ENCODE results near the gene GTSE1. TPM values are rescaled to one million over a fixed set of nuclear protein-coding genes. Genes with fewer than 3 reads are reported as not detected.
A peak's percentile ranks its signal among the peaks of the same experiment; 100 is the strongest.

Gene GTSE1
- total and polyA plus RNA-seq, 2 of the 13 experiments (the other 11 are each of a cell fraction or from before 2014, with no cell fraction given): 10.7 to 13.5 TPM

DNA sequence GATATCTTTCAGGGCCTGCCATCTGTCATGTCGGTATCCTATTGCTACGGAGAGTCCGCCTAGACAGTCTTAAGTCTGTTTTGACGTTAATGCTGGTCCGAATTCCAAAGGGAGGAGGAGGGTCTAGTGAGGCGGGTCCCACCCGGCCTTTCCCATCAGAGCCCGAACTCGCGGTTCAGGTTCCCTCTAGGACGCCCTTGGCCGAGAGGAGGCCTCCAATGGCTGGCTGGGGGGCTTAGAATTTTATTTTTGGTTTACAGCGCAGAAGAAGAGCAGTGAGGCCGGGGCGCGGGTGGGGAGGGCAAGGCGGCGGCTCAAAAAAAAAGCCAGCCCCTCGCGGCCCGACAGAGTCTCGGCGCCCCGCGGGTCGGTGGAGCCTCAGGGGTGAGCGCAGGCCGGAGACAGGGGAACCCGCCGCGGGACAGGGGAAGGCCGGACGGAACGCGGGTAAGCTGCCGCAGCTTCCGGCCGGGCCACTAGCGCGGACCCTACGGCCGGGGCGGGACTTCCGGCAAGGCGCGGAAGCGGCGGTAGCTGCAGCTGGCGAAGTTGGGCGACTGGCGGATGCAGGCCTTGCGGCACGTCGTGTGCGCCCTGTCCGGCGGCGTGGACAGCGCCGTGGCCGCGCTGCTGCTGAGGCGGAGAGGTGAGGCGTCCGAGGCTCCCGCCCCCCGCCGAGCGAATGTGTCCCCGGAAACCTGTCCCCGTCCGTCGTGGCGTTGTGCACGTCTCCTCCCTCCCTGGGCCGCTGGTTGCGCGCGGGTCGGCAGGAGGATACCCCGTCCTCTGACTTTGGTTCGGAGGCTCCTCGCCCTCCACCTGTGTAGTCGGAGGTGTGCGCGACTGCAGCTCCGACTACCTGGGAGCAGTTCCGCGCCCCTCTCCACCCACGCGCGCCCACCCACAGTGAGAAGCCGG lies 38.8 kb downstream of the GTSE1 start, which contains the start of gene TRMU (continued):
- no peak for TF ChIP-seq ATM (IDR thresholded peaks at IDR 0.05; ENCODE audit: borderline replicate concordance)
- TF ChIP-seq, protein P1, sequence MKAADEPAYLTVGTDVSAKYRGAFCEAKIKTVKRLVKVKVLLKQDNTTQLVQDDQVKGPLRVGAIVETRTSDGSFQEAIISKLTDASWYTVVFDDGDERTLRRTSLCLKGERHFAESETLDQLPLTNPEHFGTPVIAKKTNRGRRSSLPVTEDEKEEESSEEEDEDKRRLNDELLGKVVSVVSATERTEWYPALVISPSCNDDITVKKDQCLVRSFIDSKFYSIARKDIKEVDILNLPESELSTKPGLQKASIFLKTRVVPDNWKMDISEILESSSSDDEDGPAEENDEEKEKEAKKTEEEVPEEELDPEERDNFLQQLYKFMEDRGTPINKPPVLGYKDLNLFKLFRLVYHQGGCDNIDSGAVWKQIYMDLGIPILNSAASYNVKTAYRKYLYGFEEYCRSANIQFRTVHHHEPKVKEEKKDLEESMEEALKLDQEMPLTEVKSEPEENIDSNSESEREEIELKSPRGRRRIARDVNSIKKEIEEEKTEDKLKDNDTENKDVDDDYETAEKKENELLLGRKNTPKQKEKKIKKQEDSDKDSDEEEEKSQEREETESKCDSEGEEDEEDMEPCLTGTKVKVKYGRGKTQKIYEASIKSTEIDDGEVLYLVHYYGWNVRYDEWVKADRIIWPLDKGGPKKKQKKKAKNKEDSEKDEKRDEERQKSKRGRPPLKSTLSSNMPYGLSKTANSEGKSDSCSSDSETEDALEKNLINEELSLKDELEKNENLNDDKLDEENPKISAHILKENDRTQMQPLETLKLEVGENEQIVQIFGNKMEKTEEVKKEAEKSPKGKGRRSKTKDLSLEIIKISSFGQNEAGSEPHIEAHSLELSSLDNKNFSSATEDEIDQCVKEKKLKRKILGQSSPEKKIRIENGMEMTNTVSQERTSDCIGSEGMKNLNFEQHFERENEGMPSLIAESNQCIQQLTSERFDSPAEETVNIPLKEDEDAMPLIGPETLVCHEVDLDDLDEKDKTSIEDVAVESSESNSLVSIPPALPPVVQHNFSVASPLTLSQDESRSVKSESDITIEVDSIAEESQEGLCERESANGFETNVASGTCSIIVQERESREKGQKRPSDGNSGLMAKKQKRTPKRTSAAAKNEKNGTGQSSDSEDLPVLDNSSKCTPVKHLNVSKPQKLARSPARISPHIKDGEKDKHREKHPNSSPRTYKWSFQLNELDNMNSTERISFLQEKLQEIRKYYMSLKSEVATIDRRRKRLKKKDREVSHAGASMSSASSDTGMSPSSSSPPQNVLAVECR (CRISPR knock-in tag; IDR thresholded peaks at IDR 0.05; ENCODE audit: borderline replicate concordance): peak; percentile 95
- peak; percentile 77; the same call in 1 of the 2 replicates for TF ChIP-seq CHCHD3 (CRISPR knock-in tag; IDR thresholded peaks at IDR 0.05)
- no peak for TF ChIP-seq MTF2 (CRISPR knock-in tag; IDR thresholded peaks at IDR 0.05; ENCODE audit: borderline replicate concordance)
- TF ChIP-seq, protein P2, sequence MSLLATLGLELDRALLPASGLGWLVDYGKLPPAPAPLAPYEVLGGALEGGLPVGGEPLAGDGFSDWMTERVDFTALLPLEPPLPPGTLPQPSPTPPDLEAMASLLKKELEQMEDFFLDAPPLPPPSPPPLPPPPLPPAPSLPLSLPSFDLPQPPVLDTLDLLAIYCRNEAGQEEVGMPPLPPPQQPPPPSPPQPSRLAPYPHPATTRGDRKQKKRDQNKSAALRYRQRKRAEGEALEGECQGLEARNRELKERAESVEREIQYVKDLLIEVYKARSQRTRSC (CRISPR knock-in tag; IDR thresholded peaks at IDR 0.05; ENCODE audit: low read depth): no peak
- TF ChIP-seq, protein P3, sequence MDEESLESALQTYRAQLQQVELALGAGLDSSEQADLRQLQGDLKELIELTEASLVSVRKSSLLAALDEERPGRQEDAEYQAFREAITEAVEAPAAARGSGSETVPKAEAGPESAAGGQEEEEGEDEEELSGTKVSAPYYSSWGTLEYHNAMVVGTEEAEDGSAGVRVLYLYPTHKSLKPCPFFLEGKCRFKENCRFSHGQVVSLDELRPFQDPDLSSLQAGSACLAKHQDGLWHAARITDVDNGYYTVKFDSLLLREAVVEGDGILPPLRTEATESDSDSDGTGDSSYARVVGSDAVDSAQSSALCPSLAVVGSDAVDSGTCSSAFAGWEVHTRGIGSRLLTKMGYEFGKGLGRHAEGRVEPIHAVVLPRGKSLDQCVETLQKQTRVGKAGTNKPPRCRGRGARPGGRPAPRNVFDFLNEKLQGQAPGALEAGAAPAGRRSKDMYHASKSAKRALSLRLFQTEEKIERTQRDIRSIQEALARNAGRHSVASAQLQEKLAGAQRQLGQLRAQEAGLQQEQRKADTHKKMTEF (CRISPR knock-in tag; IDR thresholded peaks at IDR 0.05): peak; percentile 91
- TF ChIP-seq, protein P4, sequence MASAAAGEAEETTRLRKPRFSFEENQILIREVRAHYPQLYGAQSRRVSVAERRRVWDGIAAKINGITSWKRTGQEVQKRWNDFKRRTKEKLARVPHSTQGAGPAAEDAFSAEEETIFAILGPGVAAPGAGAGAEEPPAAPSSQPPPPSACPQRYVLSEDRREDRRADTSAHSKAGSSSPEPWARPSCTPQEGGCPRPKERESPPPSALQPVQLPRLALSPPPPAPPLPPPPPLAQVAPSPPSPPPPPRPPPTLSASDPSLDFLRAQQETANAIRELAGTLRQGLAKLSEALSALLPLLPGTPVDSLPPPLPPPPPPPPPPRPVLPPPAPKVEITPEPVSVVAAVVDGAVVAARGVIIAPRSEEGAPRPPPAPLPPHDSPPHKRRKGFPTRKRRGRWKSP (CRISPR knock-in tag; IDR thresholded peaks at IDR 0.05): peak; percentile 61
- TF ChIP-seq, protein P5, sequence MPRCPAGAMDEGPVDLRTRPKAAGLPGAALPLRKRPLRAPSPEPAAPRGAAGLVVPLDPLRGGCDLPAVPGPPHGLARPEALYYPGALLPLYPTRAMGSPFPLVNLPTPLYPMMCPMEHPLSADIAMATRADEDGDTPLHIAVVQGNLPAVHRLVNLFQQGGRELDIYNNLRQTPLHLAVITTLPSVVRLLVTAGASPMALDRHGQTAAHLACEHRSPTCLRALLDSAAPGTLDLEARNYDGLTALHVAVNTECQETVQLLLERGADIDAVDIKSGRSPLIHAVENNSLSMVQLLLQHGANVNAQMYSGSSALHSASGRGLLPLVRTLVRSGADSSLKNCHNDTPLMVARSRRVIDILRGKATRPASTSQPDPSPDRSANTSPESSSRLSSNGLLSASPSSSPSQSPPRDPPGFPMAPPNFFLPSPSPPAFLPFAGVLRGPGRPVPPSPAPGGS (CRISPR knock-in tag; IDR thresholded peaks at IDR 0.05): peak; percentile 78; the same call in 1 of the 2 replicates
- peak; percentile 81 for TF ChIP-seq ZFP36L1 (CRISPR knock-in tag; IDR thresholded peaks at IDR 0.05)
- TF ChIP-seq ZNF709 (CRISPR knock-in tag; IDR thresholded peaks at IDR 0.05): peak; percentile 95
- TF ChIP-seq KDM6A (CRISPR knock-in tag; IDR thresholded peaks at IDR 0.05; ENCODE audit: low read depth): no peak
- no peak; the same call in 1 of the 2 replicates for TF ChIP-seq ZNF256 (CRISPR knock-in tag; conservative IDR thresholded peaks at IDR 0.05)
- no peak for TF ChIP-seq RBAK (CRISPR knock-in tag; IDR thresholded peaks at IDR 0.05)
- no peak for TF ChIP-seq ZNF570 (CRISPR knock-in tag; IDR thresholded peaks at IDR 0.05; ENCODE audit: borderline replicate concordance)
- no peak for TF ChIP-seq ZNF816 (CRISPR knock-in tag; IDR thresholded peaks at IDR 0.05; ENCODE audit: borderline replicate concordance)
- TF ChIP-seq, protein P6, sequence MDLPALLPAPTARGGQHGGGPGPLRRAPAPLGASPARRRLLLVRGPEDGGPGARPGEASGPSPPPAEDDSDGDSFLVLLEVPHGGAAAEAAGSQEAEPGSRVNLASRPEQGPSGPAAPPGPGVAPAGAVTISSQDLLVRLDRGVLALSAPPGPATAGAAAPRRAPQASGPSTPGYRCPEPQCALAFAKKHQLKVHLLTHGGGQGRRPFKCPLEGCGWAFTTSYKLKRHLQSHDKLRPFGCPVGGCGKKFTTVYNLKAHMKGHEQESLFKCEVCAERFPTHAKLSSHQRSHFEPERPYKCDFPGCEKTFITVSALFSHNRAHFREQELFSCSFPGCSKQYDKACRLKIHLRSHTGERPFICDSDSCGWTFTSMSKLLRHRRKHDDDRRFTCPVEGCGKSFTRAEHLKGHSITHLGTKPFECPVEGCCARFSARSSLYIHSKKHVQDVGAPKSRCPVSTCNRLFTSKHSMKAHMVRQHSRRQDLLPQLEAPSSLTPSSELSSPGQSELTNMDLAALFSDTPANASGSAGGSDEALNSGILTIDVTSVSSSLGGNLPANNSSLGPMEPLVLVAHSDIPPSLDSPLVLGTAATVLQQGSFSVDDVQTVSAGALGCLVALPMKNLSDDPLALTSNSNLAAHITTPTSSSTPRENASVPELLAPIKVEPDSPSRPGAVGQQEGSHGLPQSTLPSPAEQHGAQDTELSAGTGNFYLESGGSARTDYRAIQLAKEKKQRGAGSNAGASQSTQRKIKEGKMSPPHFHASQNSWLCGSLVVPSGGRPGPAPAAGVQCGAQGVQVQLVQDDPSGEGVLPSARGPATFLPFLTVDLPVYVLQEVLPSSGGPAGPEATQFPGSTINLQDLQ (CRISPR knock-in tag; IDR thresholded peaks at IDR 0.05): peak; percentile 96

All from HepG2 (cell line).